ENCODE results near the gene ZNF8.

The ZNF8 gene

DNA sequence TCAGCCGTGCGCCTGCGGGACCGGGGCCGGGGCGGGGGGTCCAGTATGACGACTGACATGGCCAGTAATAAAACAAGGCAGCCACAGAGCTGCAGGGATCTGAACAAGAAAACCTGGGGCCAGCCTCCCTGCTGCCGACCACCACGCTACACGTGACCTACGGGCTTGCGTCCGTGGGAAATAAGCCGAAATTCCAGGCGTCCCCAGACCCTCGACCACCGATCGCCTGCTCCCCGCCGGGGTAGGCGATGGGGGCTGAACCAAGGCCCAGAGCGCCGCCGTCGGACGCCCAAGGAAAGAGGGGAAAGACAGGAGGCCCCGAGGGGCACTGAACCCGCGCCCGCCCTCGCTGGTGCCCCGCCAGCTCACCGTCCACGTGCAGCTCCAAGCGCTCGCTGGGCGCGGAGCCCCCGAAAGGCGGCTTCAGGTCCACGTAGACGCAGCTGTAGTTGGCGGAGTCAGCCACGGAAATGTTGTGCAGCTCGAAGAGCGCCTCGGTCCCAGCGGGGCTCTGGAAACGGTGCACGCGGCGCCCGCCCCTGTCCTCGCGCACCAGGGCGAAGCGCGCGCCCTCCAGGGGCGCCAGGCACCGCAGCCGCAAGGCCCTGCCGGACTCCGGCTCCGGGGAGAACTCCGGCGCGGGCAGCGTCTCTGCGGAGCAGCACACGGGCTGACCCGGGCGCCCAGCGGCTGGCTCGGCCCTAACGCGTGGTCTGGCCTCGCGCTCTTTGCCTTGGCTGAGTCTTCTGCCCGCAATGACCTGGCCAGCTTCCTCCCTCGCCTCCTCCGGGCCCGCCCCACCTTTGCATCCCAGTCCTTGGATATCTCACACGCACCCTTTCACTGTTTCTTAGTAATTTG lies 71.5 kb downstream of the ZNF8 start:
- Histone ChIP-seq H3K9me3 (ENCODE audit: control insufficient read depth, low read length) (no peaks in the 10 kb centered on the region), H3K36me3 (ENCODE audit: control insufficient read depth, insufficient read depth, low read length) (peaks cover 5% of the 10 kb centered on the region), H3K4me1 (ENCODE audit: control insufficient read depth, insufficient read depth, low read length, poor library complexity, severe bottlenecking) (no peaks in the 10 kb centered on the region), H3K4me3 (ENCODE audit: extremely low read depth, insufficient read depth, low read length, poor library complexity, severe bottlenecking) (no peak overlapping the region), H3K27ac (ENCODE audit: low read depth, low read length, severe bottlenecking) (no peak overlapping the region)
- WGBS, 2 experiments (ENCODE audit: insufficient coverage in 2 of 2): 94 to 97% methylated on average over 82 to 84 of the region's 84 CpGs

DNA sequence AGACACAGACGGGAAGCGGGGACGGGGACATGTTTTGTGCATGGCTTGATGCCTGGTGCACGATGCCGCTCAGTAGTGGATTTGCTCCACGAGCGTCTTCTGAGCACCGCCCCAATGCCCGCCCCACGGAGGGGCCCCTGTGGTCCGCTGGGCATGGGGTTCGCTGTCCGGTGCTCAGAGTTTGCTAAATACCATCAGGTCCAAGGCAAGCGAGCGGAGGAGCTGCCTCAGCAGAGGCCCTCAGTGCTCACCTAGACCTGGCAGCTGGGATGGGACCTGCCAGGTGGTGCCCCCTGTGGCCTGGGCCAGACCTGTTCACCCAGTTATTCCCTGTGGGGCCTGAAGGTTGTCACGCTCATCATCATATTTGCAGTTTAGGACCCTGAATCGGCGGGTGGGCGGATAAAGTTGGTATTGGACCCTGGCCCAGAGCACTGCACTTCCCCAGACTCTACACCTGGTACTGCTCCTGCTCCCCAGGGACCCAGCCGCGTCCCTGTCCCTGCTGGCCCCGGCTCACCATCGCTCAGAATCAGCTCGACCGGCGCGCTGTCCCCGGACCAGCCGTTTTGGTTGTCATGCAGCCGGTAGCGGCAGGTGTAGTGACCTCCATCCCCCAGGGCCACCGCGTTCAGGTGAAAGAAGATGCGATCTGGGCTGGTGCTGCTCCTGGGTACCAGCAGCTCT lies 72.3 kb downstream of the ZNF8 start:
- Histone ChIP-seq H3K9me3 (ENCODE audit: control insufficient read depth, low read length) (no peaks in the 10 kb centered on the region), H3K36me3 (ENCODE audit: control insufficient read depth, insufficient read depth, low read length) (peaks cover 5% of the 10 kb centered on the region), H3K4me1 (ENCODE audit: control insufficient read depth, insufficient read depth, low read length, poor library complexity, severe bottlenecking) (no peaks in the 10 kb centered on the region), H3K27ac (ENCODE audit: low read depth, low read length, severe bottlenecking) (no peak overlapping the region), H3K4me3 (ENCODE audit: extremely low read depth, insufficient read depth, low read length, poor library complexity, severe bottlenecking) (no peak overlapping the region)
- 95% methylated on average over 29 to 33 of the region's 34 CpGs for WGBS, 2 experiments (ENCODE audit: insufficient coverage in 2 of 2)

DNA sequence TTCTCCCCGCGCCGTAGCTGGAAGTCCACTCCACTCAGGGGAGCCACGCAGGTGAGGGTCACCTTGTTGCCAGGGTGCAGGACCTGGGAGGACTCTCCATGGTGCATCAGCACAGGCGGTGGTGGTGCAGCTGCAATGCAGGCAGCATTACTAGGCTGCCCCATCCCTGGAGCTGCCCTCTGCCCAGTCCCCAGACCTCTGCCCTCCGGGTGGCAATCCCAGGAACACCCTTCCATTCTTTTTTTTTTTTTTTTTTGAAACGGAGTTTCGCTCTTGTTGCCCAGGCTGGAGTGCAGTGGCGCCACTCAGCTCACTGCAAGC lies 72.8 kb downstream of the ZNF8 start:
- Histone ChIP-seq H3K4me3 (ENCODE audit: extremely low read depth, insufficient read depth, low read length, poor library complexity, severe bottlenecking) (no peak overlapping the region), H3K27ac (ENCODE audit: low read depth, low read length, severe bottlenecking) (no peak overlapping the region), H3K4me1 (ENCODE audit: control insufficient read depth, insufficient read depth, low read length, poor library complexity, severe bottlenecking) (no peaks in the 10 kb centered on the region), H3K9me3 (ENCODE audit: control insufficient read depth, low read length) (no peaks in the 10 kb centered on the region), H3K36me3 (ENCODE audit: control insufficient read depth, insufficient read depth, low read length) (peaks cover 5% of the 10 kb centered on the region)
- 94 to 99% methylated on average over 7 of the region's 9 CpGs for WGBS, 2 experiments (ENCODE audit: insufficient coverage in 2 of 2)

DNA sequence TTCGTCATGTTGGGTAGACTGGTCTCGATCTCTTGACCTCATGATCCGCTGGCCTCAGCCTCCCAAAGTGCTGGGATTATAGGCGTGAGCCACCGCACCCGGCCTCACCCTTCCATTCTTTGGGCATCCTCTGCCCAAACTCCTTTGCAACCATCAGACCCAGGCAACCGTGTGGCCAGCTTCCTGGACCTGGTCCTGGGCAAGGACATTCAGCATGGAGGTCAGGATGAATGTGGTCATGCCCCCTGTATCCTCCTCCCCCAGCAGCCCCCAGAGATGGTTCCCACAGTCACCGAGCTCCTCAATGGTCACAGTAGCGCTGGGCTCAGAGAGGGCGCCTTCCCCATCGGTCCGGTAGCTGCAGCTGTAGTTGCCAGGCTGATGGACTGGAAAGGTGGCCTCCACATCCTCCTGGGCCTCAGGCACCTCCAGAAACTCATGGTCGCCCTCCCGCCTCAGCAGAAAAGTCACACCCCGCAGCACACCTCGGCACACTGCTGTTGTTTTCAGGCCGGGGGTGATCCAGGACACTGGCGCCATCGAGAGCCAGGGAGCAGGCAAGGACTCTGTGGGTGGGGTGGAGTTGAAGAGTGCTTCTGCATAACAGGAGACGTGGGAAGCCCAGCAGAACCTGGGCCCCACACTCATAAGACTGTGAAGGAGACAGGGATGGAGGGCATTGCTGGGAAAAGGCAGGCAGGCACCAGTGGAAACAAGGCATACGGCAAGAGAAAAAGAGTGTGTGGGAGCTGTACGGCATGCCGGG lies 73.4 kb downstream of the ZNF8 start:
- WGBS, 2 experiments (ENCODE audit: insufficient coverage in 2 of 2): 89 to 90% methylated on average over 18 to 20 of the region's 23 CpGs
- H3K27ac ChIP-seq (ENCODE audit: low read depth, low read length, severe bottlenecking): no peak overlapping the region
- H3K4me3 ChIP-seq (ENCODE audit: extremely low read depth, insufficient read depth, low read length, poor library complexity, severe bottlenecking): no peak overlapping the region
- H3K9me3 ChIP-seq (ENCODE audit: control insufficient read depth, low read length): no peaks in the 10 kb centered on the region
- peaks cover 5% of the 10 kb centered on the region for H3K36me3 ChIP-seq (ENCODE audit: control insufficient read depth, insufficient read depth, low read length)
- no peaks in the 10 kb centered on the region for H3K4me1 ChIP-seq (ENCODE audit: control insufficient read depth, insufficient read depth, low read length, poor library complexity, severe bottlenecking)

Data from mesodermal cell (in vitro differentiated cells).